CD4-positive, alpha-beta memory T cell (primary cell): ENCODE measurements around the gene GRIN2C. TPM values are rescaled to one million over a fixed set of nuclear protein-coding genes. Genes with fewer than 3 reads are reported as not detected.
A peak's percentile ranks its signal among the peaks of the same experiment; 100 is the strongest.

Source experiments
- CTCF ChIA-PET: fragments of 350-600 bp; sonication (Branson Sonifier 250); formaldehyde crosslinking; loops from one replicate; lab custom pipeline; 2021; ENCODE audit warnings: inconsistent platforms; ENCODE audit not compliant: partially characterized antibody; lab: Charles Lee
- POLR2A ChIA-PET: fragments of 350-600 bp; sonication (Branson Sonifier 250); formaldehyde crosslinking; loops from one replicate; lab custom pipeline; 2021; ENCODE audit not compliant: partially characterized antibody; lab: Charles Lee
- DNase-seq, 5 donors: peaks; one replicate each; pipeline versions ENCODE4 v3.0.0 to v3.0.0-alpha.2; 2020 to 2022; ENCODE audit warnings: mixed read lengths in 1 of 5
- H3K27ac ChIP-seq: one replicate; pipeline ENCODE4 v1.7.0; 2013; ENCODE audit warnings: low read depth, low read length
- H3K27me3 ChIP-seq: 2 replicates; pipeline ENCODE4 v1.7.0; 2013; ENCODE audit warnings: mild to moderate bottlenecking, low read length, moderate library complexity; ENCODE audit not compliant: insufficient read depth
- H3K36me3 ChIP-seq: 2 replicates; pipeline ENCODE4 v1.7.0; 2013; ENCODE audit warnings: mild to moderate bottlenecking, low read length, moderate library complexity; ENCODE audit not compliant: insufficient read depth
- H3K4me1 ChIP-seq: 2 replicates; pipeline ENCODE4 v1.7.0; 2013; ENCODE audit warnings: mild to moderate bottlenecking, low read length, moderate library complexity; ENCODE audit not compliant: insufficient read depth
- H3K4me3 ChIP-seq, 2 donors: one replicate each; pipeline ENCODE4 v1.7.0; 2013; ENCODE audit warnings: low read length in 2 of 2, mild to moderate bottlenecking in 1 of 2
- H3K9me3 ChIP-seq, 2 donors: one replicate each; pipeline ENCODE4 v1.7.0; 2013; ENCODE audit warnings: low read length in 2 of 2, control low read depth in 1 of 2; ENCODE audit not compliant: control insufficient read depth in 1 of 2
- H3K27ac Mint-ChIP-seq, 7 donors: one replicate each; pipeline ENCODE4 v1.8.0; 2020 to 2021; ENCODE audit warnings: mixed read lengths in 7 of 7, mild to moderate bottlenecking in 6 of 7, inconsistent platforms in 3 of 7, moderate library complexity in 3 of 7
- H3K27me3 Mint-ChIP-seq, 2 donors: one replicate each; pipeline ENCODE4 v1.8.0; 2020 to 2021; ENCODE audit warnings: mixed read lengths in 2 of 2
- H3K36me3 Mint-ChIP-seq, 2 donors: one replicate each; pipeline ENCODE4 v1.8.0; 2020 to 2021; ENCODE audit warnings: mixed read lengths in 2 of 2, inconsistent platforms in 1 of 2, mild to moderate bottlenecking in 1 of 2
- H3K4me1 Mint-ChIP-seq, 4 donors: one replicate each; pipeline ENCODE4 v1.8.0; 2020 to 2021; ENCODE audit warnings: mixed read lengths in 4 of 4, mild to moderate bottlenecking in 1 of 4
- H3K4me3 Mint-ChIP-seq, 8 donors: one replicate each; pipeline ENCODE4 v1.8.0; 2020 to 2021; ENCODE audit warnings: mixed read lengths in 8 of 8, mild to moderate bottlenecking in 7 of 8, moderate library complexity in 6 of 8, inconsistent platforms in 3 of 8
- H3K9me3 Mint-ChIP-seq, 8 donors: one replicate each; pipeline ENCODE4 v1.8.0; 2020 to 2021; ENCODE audit warnings: mixed read lengths in 8 of 8, mild to moderate bottlenecking in 5 of 8, inconsistent platforms in 3 of 8, moderate library complexity in 1 of 8
- intact Hi-C: fragments of 100-400 bp; cut with micrococcal nuclease; formaldehyde crosslinking; loops from one replicate; pipeline ENCODE4 v1.15.1; 2023
- polyA plus RNA-seq, 2 donors: library from polyadenylated mRNA; unstranded; fragments of 300-500 nt; fragmentation: Illumina TruSeq; gene quantifications; one replicate each; pipeline ENCODE4 v1.2.3, GENCODE V29; 2021
- total RNA-seq, 2 experiments: library from RNA; stranded (reverse); gene quantifications; one replicate each; pipeline ENCODE4 v1.2.3, GENCODE V29; 2021

GRIN2C gene
- total and polyA plus RNA-seq, 4 experiments from 2014 or later = 0.09 TPM; not detected in 3

DNA sequence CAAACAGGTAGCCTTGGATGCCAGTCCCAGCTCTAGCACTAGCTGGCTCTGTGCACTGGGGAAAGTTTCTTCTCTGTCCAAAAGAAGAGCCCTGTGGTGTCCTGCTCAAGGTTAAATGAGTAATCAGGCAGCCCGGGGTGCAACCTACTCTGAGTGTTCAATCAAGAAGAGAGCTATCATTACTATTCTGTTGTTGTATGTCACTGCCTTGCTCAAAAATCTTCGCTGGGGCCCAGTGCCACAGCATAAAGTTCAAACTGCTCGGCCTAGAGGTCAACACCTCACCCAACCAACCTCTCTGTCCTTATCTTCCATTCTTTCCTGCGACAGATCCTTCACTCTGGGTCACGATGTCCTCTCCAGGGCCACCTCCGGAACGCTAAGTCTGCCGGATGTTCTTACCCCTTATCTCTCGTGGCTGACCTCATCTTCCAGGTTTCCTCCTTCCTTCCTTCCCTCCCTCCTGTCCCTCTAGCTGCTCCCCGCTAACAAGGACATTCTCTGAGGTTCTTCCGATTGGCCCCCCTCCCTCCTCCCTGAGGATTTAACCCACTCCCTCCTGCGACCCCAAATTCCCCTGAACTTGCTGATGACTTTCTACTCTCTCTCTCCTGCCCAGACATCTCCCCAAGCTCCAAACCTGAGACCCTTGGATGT, 8.7 kb upstream of the GRIN2C start:
- Histone ChIP-seq H3K27ac (no peak overlapping the region), H3K27me3 (no peaks in the 10 kb centered on the region), H3K36me3 (no peaks in the 10 kb centered on the region), H3K9me3 (no peaks in the 10 kb centered on the region), H3K4me3 (no peak overlapping the region), H3K4me1 (peaks cover 19% of the 10 kb centered on the region)
- peaks cover 0 to 2% of the 10 kb centered on the region in 2 donors for H3K27me3 Mint-ChIP-seq
- peaks cover 12 to 29% (median 17%) of the 10 kb centered on the region in 4 donors for H3K4me1 Mint-ChIP-seq
- H3K27ac Mint-ChIP-seq = no peak overlapping the region
- POLR2A ChIA-PET = no interaction called here
- DNase-seq = no peak
- no peak overlapping the region for H3K4me3 Mint-ChIP-seq
- H3K36me3 Mint-ChIP-seq = peaks cover 0 to 3% of the 10 kb centered on the region in 2 donors
- intact Hi-C loops = no loop called here
- H3K9me3 Mint-ChIP-seq = peaks cover 0 to 2% (median 0%) of the 10 kb centered on the region in 8 donors
- CTCF ChIA-PET = interaction anchor here (0.7 to 3.1 kb wide), 4 partner anchors 8 to 211 kb away, joined by 3 to 12 read pairs (median 6); partner anchors contain the start of gene GRIN2C

DNA sequence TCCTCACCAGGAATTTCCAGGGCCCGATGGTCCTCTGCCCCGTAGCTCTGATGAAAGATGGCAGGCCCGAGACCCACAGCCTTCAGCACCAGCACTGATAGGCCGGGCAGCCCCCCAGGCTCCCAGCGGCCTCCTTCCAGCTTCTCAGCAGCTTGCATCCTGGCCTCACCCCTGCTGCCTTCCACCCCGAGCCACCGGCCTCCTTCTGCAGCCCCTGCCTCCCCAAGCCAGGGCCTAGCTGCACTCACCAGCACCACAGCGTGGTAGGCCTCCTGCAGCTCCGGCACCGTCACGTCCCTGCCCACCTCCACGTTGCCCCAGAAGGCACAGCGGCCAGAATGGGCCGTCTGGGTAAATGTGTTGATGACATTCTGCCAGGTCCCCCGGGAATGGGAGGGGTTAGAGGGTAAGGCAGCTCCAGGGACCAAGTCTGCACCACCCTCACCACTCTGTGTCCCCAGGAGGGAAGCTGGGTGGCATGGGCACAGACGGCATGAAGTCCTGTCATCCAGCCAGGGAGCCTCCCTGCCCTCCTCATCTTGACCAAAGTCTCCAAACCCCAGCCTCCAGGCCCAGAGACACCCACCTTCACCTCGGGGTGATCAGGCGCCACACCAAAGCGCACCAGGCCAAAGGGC, 6.6 kb upstream of the GRIN2C start:
- Histone ChIP-seq H3K27me3 (no peaks in the 10 kb centered on the region), H3K36me3 (no peaks in the 10 kb centered on the region), H3K27ac (no peak overlapping the region), H3K9me3 (no peaks in the 10 kb centered on the region), H3K4me3 (no peak overlapping the region), H3K4me1 (peaks cover 13% of the 10 kb centered on the region)
- ChIA-PET CTCF (interaction anchor here (0.6 to 7.4 kb wide), 9 partner anchors 9 to 508 kb away, joined by 3 to 127 read pairs (median 10); no protein-coding TSS in a partner anchor), POLR2A (interaction anchor here (0.8 to 2.5 kb wide), 2 partner anchors 119 to 121 kb away, joined by 3 to 10 read pairs; no protein-coding TSS in a partner anchor)
- H3K36me3 Mint-ChIP-seq = peaks cover 0 to 3% of the 10 kb centered on the region in 2 donors
- no peak for DNase-seq
- peaks cover 0 to 4% of the 10 kb centered on the region in 2 donors for H3K27me3 Mint-ChIP-seq
- H3K27ac Mint-ChIP-seq = no peak overlapping the region
- no peaks in the 10 kb centered on the region for H3K9me3 Mint-ChIP-seq
- no peak overlapping the region for H3K4me3 Mint-ChIP-seq
- intact Hi-C loops = no loop called here
- peaks cover 10 to 17% (median 12%) of the 10 kb centered on the region in 4 donors for H3K4me1 Mint-ChIP-seq

DNA sequence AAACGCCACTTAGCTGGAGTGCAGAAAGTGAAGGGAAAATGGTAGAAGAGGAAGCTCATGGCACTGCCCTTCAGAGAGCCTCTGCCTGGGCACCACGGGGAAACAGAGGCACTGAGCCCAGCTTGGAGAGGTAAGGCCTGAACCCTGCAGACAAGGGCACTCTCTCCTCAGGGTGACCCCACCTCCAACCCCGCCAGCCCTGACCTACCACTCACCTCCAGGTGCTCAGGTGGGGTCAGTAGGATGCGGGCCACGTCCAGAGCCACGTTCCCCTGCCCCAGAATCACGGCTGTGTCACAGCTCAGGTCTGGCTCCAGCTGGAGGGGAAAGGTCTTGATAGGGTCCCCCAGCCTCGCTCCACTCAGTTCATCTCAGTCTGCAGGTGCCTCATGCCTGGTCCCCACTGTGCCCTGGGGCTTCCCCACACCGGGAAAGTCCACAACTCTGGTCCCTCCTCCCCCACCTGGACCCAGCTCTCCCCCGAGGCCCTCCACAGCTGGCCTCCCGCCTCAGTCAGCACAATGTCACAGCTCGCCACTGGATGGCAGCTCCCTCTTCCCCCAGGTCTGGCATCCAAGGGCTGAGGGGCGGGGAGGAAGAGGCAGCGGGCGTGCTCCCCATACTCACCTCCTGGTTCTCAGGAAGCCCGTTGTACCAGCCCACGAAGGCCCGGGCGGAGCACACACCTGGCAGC, 6.0 kb upstream of the GRIN2C start:
- intact Hi-C loops = loop anchor here (1.0 kb wide), 3 partner anchors 74 to 208 kb away; no protein-coding TSS in a partner anchor
- CTCF ChIA-PET = interaction anchor here (0.5 to 7.4 kb wide), 17 partner anchors 8 to 486 kb away, joined by 3 to 127 read pairs (median 5); partner anchors contain the start of genes FDXR and RAB37
- H3K27ac Mint-ChIP-seq = no peak overlapping the region
- H3K4me3 Mint-ChIP-seq = no peak overlapping the region
- peaks cover 0 to 3% of the 10 kb centered on the region in 2 donors for H3K36me3 Mint-ChIP-seq
- POLR2A ChIA-PET = interaction anchor here (0.6 to 2.5 kb wide), 5 partner anchors 8 to 209 kb away, joined by 3 to 10 read pairs (median 4); partner anchors contain the start of genes FDXR and NHERF1
- no peaks in the 10 kb centered on the region for H3K9me3 Mint-ChIP-seq
- H3K4me1 Mint-ChIP-seq = peaks cover 10 to 16% (median 11%) of the 10 kb centered on the region in 4 donors
- no peak for DNase-seq
- H3K36me3 ChIP-seq = no peaks in the 10 kb centered on the region
- H3K27me3 ChIP-seq = peaks cover 4% of the 10 kb centered on the region
- no peaks in the 10 kb centered on the region for H3K9me3 ChIP-seq
- H3K27ac ChIP-seq = no peak overlapping the region
- H3K4me1 ChIP-seq = peaks cover 16% of the 10 kb centered on the region
- peaks cover 1 to 4% of the 10 kb centered on the region in 2 donors for H3K27me3 Mint-ChIP-seq
- no peak overlapping the region for H3K4me3 ChIP-seq

DNA sequence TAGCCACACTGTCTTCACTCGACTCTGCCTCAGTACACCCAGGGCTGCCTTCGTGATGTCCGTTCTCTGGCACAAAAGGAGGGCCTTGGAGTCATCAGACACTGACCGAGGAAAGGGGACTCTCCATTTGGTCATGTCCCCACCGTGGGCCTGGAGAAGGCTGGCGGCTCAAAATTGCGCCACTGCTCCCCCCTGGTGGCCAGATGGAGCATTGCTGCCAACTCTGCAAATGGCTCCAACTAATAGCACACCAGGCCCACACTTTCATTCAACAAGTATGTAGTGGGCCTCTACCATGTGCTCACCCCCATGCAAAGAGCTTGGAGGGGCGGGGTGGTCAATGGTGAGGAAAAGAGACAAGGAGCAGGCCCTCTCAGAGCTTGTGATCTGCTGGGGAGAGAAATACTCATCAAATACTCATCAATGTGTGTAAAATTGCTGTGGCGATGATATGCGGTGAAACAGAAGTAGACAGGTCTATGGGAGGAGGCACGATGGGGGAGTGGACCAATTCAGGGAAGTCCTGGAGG, 5.2 kb upstream of the GRIN2C start:
- ChIA-PET POLR2A (interaction anchor here (0.6 to 2.5 kb wide), 5 partner anchors 8 to 208 kb away, joined by 3 to 10 read pairs (median 4); partner anchors contain the start of genes FDXR and NHERF1), CTCF (interaction anchor here (0.5 to 7.4 kb wide), 18 partner anchors 8 to 486 kb away, joined by 3 to 127 read pairs (median 6); partner anchors contain the start of genes FDXR and RAB37)
- Mint-ChIP-seq H3K36me3 (peaks cover 0 to 3% of the 10 kb centered on the region in 2 donors), H3K4me1 (peaks cover 12 to 20% (median 15%) of the 10 kb centered on the region in 4 donors), H3K27ac (peak overlapping the region in 2 of 7 donors; percentile 6 to 68), H3K4me3 (peak overlapping the region in 1 of 8 donors; percentile 65), H3K9me3 (no peaks in the 10 kb centered on the region), H3K27me3 (peaks cover 1 to 7% of the 10 kb centered on the region in 2 donors)
- Histone ChIP-seq H3K36me3 (no peaks in the 10 kb centered on the region), H3K9me3 (no peaks in the 10 kb centered on the region), H3K4me1 (peaks cover 23% of the 10 kb centered on the region), H3K27me3 (peaks cover 11% of the 10 kb centered on the region), H3K27ac (no peak overlapping the region), H3K4me3 (no peak overlapping the region)
- DNase-seq = peak; percentile 52 to 68 (median 62)
- intact Hi-C loops = loop anchor here (1.0 kb wide), 3 partner anchors 74 to 208 kb away; no protein-coding TSS in a partner anchor

DNA sequence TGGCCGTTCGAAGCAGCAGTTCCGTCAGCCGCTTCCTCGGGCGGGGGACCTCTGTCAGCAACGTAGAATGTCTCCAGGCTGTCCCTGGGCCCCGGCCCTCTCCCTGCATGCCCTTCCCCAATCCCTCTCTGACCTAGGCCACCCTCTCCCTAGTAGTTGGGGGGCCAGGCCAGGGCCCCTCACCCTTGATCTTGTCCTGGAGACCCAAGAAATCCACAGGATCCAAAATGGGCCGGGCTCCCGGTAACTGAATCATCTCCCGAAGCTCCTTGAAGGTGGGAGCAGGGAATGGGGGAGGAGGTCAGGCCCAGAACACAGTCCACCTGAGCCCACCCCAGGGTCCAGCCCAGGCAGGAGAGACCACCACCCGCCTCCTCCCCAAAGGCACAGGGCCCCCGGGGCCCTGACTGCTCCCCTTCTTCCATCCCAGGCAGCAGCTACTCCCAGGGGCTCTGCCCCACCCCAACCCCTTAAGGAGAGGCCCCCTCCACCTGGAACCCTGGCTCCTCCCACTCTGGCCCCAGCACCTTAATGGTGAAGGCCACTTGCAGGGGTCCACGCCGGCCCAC, 4.7 kb upstream of the GRIN2C start:
- intact Hi-C loops = no loop called here
- H3K4me3 ChIP-seq = no peak overlapping the region
- Mint-ChIP-seq H3K4me1 (peaks cover 12 to 21% (median 15%) of the 10 kb centered on the region in 4 donors), H3K9me3 (no peaks in the 10 kb centered on the region), H3K27ac (peak overlapping the region in 2 of 7 donors; percentile 6 to 68), H3K36me3 (peaks cover 0 to 3% of the 10 kb centered on the region in 2 donors), H3K4me3 (peak overlapping the region in 1 of 8 donors; percentile 65), H3K27me3 (peaks cover 2 to 7% of the 10 kb centered on the region in 2 donors)
- H3K27ac ChIP-seq = no peak overlapping the region
- peaks cover 11% of the 10 kb centered on the region for H3K27me3 ChIP-seq
- H3K4me1 ChIP-seq = peaks cover 25% of the 10 kb centered on the region
- no peaks in the 10 kb centered on the region for H3K9me3 ChIP-seq
- no peaks in the 10 kb centered on the region for H3K36me3 ChIP-seq
- ChIA-PET CTCF (interaction anchor here (1.1 to 7.4 kb wide), 13 partner anchors 9 to 206 kb away, joined by 3 to 127 read pairs (median 6); partner anchors contain the start of genes FDXR and RAB37), POLR2A (interaction anchor here (1.4 to 2.5 kb wide), 3 partner anchors 9 to 119 kb away, joined by 3 to 10 read pairs (median 6); partner anchors contain the start of genes FDXR and NHERF1)
- no peak for DNase-seq
